Breast epithelium (tissue), 3 donors: Measurements from ENCODE around the gene GPR17.

Experiments used
- CTCF ChIP-seq, 3 donors: fragments of 450-650 bp; IDR thresholded peaks; one replicate each; pipeline ENCODE4 v1.5.1; 2016 to 2017; ENCODE audit warnings: antibody characterized with exemption in 3 of 3, mild to moderate bottlenecking in 3 of 3, moderate library complexity in 3 of 3
- POLR2A ChIP-seq: fragments of 450-650 bp; IDR thresholded peaks from one replicate; pipeline ENCODE4 v1.6.1; 2016; ENCODE audit warnings: antibody characterized with exemption, mild to moderate bottlenecking, moderate library complexity

GRCh38 chr2:127641846-127642507 lies 4.0 kb upstream of the GPR17 start:
- TF ChIP-seq POLR2A: no peak
- no peak for TF ChIP-seq CTCF (IDR thresholded peaks at IDR 0.05)
